CMK (cell line): ENCODE measurements around the gene IDH3G.
A peak's percentile ranks its signal among the peaks of the same experiment; 100 is the strongest.
"Not testable (repeated sequence)": the region's sequence is repeated elsewhere in the genome, so short reads cannot be mapped to it uniquely, and the experiment has no call there.

Source experiments
- DNase-seq: peaks from one replicate; pipeline ENCODE4 v3.0.0-alpha.2; 2010; ENCODE audit warnings: low read depth

IDH3G gene

GRCh38 chrX:153794018-153794896 lies at the start of gene IDH3G, which contains the start of gene SSR4:
TSS of gene IDH3G (minus strand) at chrX:153794375. CDS start at chrX:153794326, 49 bp downstream.
TSS of gene SSR4 (plus strand) at chrX:153794668. CDS start at chrX:153794688, 20 bp downstream.
- DNase-seq: peak; percentile 84

- DNase-seq: no peak
Measured at GRCh38 chrX:153836921-153837320, 42.7 kb upstream of the IDH3G start.

- no peak for DNase-seq
Measured at GRCh38 chrX:153832728-153833127, 38.6 kb upstream of the IDH3G start.

GRCh38 chrX:153831429-153832150 lies 37.4 kb upstream of the IDH3G start:
- DNase-seq: no peak

- DNase-seq: no peak
Measured at GRCh38 chrX:153830640-153831428, 36.7 kb upstream of the IDH3G start.

- no peak for DNase-seq
Measured at GRCh38 chrX:153829799-153830639, 35.8 kb upstream of the IDH3G start, which contains the start of gene PDZD4. TSS of gene PDZD4 (minus strand) at chrX:153830544. CDS start at chrX:153830298, 246 bp downstream.

- DNase-seq: no peak
Measured at GRCh38 chrX:153829549-153829798, 35.3 kb upstream of the IDH3G start.

GRCh38 chrX:153828723-153829548 lies 34.8 kb upstream of the IDH3G start:
- DNase-seq: no peak

GRCh38 chrX:153828308-153828707 lies 34.1 kb upstream of the IDH3G start:
- no peak for DNase-seq

- DNase-seq: no peak
Measured at GRCh38 chrX:153827903-153828302, 33.7 kb upstream of the IDH3G start.

GRCh38 chrX:153827016-153827415 lies 32.8 kb upstream of the IDH3G start:
- no peak for DNase-seq

- no peak for DNase-seq
Measured at GRCh38 chrX:153825042-153825441, 30.9 kb upstream of the IDH3G start.

- no peak for DNase-seq
Measured at GRCh38 chrX:153824348-153824747, 30.2 kb upstream of the IDH3G start.

GRCh38 chrX:153821066-153821465 lies 26.9 kb upstream of the IDH3G start:
- no peak for DNase-seq

GRCh38 chrX:153820601-153821000 lies 26.4 kb upstream of the IDH3G start:
- no peak for DNase-seq

GRCh38 chrX:153819384-153820040 lies 25.3 kb upstream of the IDH3G start:
- no peak for DNase-seq

GRCh38 chrX:153818571-153819383 lies 24.6 kb upstream of the IDH3G start:
- no peak for DNase-seq

GRCh38 chrX:153818064-153818463 lies 23.9 kb upstream of the IDH3G start:
- not testable (repeated sequence) for DNase-seq
